GM12865 (cell line): ENCODE results near the gene TPX2.

Experiments
- DNase-seq: peaks from one replicate; pipeline ENCODE4 v3.0.0; 2010; ENCODE audit warnings: low read depth
- H3K4me3 ChIP-seq: 2 replicates; pipeline ENCODE4 v1.5.1; 2011; ENCODE audit warnings: mild to moderate bottlenecking, low read depth, low read length, control low read depth
- CTCF ChIP-seq: IDR thresholded peaks from 2 replicates; pipeline ENCODE4 v1.5.1; 2011; ENCODE audit warnings: low read length, control low read depth, low read depth, inconsistent platforms; ENCODE audit not compliant: insufficient read depth; ENCODE audit errors: missing control alignments

Gene TPX2

GRCh38 chr20:31820228-31820627 lies 81.1 kb downstream of the TPX2 start:
- no peak for DNase-seq
- TF ChIP-seq CTCF: no peak
- no peak overlapping the region for H3K4me3 ChIP-seq

GRCh38 chr20:31821427-31821826 lies 82.3 kb downstream of the TPX2 start:
- no peak overlapping the region for H3K4me3 ChIP-seq
- no peak for DNase-seq
- no peak for TF ChIP-seq CTCF

DNA sequence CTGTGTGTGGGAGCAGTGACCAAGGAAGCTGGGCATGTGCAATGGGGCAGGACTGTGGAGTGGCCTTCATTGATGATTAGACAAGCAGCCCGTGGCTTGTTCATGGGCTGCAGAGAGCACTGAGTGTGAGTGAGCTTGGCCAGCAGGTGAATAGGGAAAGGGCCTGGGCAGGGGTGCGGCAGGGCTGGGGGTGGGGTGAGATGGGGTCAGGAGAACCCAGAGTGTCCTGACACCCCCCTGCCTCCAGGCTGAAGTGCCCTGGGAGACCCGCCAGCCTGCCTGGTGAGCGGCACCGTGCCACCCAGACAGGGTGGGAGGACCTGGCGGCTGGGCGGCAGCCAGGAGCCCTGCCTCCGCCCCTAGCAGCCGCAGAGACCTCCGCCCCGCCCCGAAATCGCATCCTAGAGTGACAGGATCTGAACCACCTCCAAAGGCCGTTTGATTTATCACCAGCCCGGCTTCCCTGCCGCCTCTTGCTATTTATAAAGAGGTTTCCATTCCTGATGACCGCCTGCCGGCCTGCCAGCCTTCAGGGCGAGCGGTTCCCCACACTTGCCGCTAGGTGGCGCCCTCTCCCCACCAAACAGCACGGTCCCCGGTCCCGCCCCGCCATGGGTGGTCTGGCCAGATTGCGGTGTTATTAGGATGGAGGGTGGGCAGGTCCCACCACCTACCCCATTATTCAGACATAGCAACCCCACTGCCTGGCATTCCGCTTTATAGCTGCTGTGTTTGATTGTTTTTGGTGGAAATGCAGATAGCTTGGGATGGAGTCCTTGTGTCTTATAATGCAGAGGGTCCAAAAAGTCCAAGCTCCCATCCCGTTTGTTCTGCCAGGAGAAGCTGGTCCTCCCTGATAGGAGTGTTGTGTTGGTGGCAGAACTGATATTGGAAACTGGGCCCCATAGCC lies 83.6 kb downstream of the TPX2 start:
- peak; percentile 96 for TF ChIP-seq CTCF
- DNase-seq: peak; percentile 67
- H3K4me3 ChIP-seq: no peak overlapping the region

DNA sequence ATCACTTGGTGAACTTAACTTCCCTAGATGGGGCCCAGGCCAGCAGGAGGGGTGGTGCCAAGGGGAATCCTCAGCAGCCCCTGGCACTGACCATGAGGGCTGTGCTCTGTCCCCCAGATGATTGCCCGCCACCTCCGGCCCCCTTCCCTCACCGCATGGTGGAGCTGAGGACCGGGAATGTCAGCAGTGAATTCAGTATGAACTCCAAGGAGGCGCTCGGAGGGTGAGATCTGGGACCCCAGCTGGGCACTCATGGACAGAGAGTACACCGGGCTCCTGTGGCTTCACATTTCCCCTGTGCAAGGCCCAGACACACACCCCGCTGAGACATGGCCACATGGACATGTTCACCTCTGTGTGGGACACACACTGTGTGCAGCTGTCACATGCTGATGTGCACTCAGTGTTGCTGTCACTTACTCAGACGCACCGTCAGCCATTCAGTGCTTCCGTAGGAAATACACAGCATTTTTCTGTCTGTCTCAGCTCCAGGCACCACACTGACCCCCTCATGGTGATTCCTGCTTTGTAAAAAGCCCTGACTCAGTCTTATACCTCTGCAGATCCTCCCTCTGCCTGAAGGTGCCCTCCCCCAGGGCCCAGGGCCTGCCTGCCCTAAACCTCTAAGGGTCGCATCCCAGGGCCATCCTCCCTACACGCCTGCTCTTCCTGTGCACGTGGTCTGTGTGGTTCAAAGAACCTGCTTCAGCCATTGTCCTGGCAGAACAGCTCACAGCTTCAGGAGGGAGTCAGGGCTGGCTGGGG lies 84.5 kb downstream of the TPX2 start:
- no peak for TF ChIP-seq CTCF
- DNase-seq: no peak
- H3K4me3 ChIP-seq: no peak overlapping the region

DNA sequence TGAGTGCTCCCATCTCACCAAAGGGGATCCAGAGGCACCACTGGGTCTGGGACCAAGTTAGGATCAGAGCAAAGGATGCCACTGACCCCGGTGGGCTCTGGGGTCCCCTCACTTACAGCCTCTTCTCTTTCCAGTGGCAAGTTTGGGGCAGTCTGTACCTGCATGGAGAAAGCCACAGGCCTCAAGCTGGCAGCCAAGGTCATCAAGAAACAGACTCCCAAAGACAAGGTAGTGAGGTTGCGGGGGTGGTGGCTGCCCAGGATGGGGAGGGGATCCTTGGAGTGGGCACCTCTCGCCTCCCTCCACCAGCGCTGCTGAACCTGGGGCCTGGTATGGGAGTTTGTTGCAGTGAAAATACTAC lies 85.0 kb downstream of the TPX2 start:
- DNase-seq: no peak
- TF ChIP-seq CTCF: no peak
- H3K4me3 ChIP-seq: no peak overlapping the region

- no peak for DNase-seq
- H3K4me3 ChIP-seq: no peak overlapping the region
- no peak for TF ChIP-seq CTCF
These were observed 85.6 kb downstream of the TPX2 start for GRCh38 chr20:31824554-31825313.
